ENCODE results near the gene PGC.

The PGC gene

DNA sequence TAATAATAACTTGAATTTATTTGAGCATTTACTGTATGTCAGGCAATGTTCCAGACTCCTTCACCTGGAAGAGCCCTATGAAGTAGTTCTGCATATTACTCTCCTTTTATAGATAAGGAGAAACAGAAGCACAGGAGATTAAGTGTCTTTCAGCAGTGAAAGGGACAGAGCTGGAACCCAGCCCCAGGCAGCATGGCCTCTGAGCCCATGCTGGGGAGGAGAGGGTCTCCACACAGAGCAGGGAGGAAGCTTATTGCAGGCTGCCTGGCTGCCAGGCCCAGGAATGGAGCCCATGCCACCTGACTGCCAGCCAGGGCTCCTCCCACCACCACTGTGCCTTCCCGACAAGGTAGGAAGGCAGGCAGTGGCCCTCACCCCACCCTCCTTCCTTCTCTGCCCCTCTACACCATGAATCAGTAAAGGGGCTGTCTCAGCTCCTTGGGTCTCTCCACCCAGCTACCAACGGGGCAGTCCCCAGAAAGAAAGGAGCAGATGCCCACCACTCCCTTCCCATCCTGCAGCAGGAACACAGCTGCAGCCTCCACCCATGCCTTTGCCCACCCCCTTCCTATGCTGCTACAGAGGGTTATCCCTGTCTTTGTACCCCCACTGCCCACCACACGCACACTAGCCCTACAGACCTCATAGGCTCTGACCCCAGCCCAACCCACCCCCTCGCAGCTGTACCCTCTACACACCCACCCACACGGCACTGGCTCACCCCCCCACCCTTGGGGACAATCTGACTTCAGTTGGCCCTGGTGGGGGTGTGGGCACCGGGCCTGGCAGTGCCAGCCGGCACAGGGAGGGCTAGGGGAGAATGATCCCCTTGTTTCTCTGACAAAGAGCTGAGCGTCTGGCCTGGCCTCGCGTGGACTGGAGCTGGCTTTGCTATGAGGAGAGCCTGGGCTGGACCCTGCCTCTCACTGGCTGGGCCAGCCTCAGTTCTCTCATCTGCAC, 53.6 kb downstream of the PGC start:
- DNase-seq = no peak

DNA sequence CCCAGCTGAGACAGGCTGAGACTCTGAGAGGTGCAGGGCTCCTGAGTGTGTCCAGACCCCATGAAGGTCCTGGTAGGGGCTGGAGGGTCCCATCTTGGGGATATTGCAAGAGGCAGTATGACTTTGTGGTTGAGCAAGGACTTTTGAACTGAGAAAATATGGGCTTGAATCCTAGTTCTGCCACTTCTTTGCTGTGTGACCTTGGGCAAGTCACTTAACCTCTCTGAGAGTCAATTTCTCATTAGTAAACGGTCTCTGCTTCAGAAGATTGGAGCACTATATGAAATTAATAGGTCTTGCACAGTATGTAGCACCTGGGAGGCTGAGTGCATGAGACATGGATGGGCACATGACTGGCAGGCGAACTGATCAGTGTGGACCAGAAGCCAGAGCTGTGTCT, 54.5 kb downstream of the PGC start:
- DNase-seq = no peak

DNA sequence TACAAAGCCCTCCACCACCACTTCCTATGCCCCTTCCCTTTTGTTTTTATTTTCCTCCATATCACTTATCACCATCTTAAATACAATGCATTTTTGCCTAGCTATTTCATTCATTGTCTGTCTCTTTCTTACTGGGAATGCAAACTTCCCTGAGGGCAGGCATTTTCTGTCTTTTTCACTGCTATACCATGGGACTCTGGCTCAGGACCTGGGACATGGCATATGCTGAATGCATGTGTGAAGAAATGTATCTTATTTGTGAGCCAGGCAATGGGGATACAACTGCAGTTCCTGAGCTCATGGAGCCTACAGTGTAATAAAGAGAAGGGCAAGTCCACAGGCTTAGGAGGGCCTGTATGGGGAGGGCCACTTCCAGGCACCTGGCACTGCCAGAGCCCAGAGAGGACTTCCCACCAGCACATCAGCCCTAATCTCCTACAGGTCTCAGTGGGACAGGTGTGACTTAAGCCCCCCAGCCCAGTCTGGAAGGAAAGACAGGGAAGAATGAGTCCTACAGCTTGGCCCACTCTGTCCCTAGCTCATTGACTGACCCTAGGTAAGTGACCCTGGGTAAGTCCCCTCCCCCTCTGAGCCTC, 55.0 kb downstream of the PGC start:
- DNase-seq = no peak

DNA sequence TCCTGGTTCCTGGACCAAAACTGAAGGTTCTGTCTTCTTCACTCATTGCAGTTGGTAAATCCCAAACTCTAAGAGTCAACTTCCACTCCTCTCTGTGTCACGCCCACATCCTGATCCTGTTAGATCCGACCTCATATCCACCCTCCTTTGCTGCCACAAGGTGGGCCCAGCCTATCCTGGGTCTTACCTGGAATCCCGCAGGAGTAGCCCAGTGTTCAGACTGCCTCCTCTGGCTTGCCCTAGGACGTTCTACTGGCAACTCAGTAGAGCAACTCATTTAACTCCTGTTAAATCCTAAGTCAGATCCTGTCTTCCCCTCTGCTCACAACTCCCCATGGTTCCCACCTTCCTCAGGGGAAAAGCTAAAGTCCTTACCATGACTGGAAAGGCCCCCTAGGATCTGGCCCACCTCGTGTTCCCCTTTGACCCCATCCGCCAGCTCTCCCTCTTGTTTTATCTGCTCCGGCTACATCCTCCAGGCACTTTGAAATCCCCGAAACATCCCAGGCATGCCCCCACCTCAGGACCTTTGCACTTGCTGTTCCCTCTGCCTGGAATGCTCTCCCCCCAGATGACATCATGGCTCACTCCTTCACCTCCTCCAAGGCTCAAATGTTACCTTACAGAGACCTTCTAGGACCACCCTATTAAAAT, 55.6 kb downstream of the PGC start:
- DNase-seq = no peak

DNA sequence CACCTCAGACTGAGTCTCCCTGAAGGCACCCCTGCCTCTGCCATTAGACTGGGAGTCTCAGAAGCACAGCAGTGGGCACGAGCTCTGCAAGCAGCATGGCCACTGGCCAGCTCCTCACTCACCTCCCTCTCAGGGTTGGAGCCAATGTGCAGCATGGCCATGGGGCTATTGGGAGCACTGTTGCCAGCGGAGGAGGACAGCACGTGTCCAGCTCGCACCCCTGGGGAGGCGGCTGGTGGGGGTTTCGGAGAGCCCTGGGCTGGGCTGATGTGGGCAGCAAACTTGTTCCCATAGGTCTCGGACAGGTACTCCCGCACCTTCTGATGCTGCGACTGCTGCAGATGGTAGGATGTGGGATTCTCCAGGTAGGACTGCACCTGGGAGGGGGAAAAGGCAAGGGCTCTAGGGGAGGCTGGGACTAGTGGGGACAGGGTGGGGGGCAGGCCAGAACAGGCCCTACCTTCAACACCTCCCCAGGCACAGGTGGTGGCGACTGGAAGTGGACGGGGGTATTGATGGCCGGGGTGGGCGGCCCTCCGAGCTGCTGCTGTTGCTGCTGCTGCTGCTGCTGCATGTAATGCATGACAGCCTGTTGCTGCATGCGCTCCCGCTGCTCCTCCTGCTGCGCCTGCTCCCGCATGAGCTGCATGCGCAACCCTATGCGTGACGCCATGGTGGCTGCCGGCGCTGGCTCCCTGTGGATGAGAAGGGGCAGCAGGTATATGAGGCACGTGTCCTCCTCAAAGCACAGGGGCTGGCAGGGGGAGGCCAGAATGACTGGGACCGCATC, 56.5 kb downstream of the PGC start:
- DNase-seq = no peak

DNA sequence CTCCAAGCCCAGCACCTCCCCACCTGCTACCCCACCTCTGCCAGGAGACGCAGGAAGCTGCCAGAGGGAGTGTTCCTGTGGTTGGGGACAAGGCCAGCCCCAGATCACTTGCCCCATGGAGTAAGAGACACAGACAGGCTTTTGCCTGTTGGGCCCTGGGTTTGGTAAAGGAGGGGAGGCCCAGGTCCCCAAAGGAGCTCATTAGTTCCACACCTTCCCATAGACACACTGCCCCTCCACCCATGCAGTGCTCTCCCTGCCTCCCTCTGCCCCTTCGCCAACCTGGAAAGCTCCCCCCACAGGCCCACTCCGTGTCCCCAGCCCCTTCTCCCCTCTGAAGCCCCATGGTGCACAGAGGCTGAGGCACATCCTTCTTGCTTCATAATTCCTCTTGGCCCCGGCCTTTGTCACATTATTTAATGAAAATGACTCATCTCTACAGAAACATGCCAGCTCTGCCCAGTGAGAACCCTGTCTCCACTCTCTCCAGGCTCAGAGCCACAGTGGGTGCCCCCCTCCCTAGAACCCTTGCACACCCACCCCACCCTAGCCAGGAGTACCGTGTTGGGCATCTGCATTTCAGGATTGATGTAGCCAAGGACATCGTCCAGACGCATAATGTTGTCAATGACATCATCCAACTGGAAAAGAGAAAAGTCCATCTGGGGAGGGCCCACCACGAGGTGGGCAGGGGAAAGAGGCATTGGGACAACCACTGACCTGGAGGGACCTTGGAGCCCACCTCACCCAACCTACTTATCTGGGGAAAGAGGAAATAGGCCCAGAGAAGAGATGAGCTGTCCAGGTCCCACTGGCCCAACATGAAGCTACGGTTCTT, 57.8 kb downstream of the PGC start:
- no peak for DNase-seq

DNA sequence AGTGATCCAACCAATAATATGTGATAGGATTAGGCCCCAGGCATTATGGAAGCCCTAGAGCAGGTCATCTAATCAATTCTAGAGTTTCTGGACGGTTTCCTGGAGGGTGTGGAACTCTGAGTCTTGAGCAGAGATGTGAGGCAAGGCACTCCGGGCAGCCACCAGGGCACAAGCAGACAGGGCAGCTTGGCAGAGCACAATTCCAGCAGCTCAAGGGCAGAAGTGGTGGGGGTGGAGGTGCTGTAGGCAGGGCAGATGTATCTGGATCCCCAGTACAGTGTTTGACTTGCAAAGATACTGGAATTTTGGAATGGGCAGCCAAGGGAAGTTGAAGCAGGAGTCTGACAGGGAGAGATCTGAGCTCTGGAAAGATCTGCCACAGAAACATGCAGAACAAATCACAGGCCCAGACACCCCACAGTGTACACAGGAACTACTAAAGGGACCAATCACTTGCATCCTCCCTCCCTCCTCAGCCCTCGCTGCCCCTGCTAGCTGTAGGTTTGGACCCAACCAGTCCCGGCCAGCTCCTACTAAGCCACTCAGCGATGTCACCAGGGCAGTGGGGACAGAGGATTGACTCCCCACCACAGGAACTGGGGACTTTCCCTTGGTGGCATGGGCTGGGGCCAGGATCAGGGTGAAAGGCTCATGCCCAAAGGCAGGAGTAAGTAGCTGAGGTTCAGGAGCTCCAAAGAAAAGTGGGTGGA, 58.8 kb downstream of the PGC start:
- DNase-seq = no peak

DNA sequence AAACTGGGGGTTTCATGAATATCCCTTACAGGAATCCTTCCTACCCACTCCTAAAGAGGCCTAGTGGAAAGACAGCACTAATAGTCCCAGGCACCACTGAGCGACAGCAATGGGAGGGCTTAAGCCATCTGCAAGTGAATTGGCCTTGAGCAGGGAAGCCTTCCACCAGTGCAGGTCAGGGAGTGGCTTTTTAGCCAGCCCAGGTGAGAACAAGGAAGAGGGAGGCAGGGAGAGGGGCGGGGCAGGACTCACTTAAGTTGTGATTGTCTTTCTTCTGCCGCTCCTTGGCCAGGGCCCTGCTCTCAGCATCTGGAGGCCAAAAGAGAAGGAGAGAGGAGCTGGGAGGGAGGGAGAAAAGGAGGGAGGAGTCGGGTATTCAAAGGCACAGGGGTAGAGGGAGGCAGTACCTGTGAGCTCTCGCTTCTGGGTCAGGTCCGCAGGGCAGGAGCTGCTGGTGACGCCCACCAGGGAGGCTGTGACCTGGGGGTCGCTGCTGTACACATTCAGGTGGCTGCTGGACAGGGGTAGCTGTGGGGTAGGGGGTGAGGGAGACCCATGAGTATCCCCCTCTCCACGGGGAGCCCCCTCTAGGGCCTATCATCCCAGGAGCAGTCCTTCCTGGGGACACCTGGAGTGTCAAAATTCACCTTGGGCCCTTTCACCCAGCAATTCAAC, 59.6 kb downstream of the PGC start:
- DNase-seq = no peak

All from activated T-cell treated with anti-CD3 and anti-CD28 coated beads, Interleukin-2, amount 50 U/mL, for 1 hour (primary cell).